Pancreas (tissue), 10 donors: ENCODE measurements around the gene FAM20A. TPM values are rescaled to one million over a fixed set of nuclear protein-coding genes. Genes with fewer than 3 reads are reported as not detected.

Source experiments
- ATAC-seq, 4 donors: fragments of 200-7000 bp; cut with Tn5 transposase; one replicate each; pipeline versions ENCODE4 v1.8.0 to v1.9.1; 2020; ENCODE audit warnings: mild to moderate bottlenecking in 4 of 4, moderate library complexity in 4 of 4
- DNase-seq, 6 donors: peaks; one replicate each; pipeline ENCODE4 v3.0.0-alpha.2; 2020
- FAIRE-seq: peaks from 2 replicates; lab custom pipeline; 2012; peaks lifted over from hg19 to GRCh38; lab: Jason Lieb, UNC
- H3K27ac ChIP-seq, 4 donors: fragments of 200-600 bp; sonication (generic); 1 replicate in 3 of 4; 2 replicates in 1 of 4; pipeline versions ENCODE4 v1.5.0 to v1.8.0; 2020
- H3K27me3 ChIP-seq, 4 donors: fragments of 200-600 bp; one replicate each; pipeline ENCODE4 v1.8.0; 2021
- H3K36me3 ChIP-seq, 3 donors: fragments of 200-600 bp; sonication (generic) in 1 of 3; one replicate each; pipeline versions ENCODE4 v1.5.0 to v1.8.0; 2020 to 2021
- H3K4me1 ChIP-seq, 3 donors: fragments of 200-600 bp; one replicate each; pipeline ENCODE4 v1.8.0; 2021
- H3K4me3 ChIP-seq, 4 donors: fragments of 200-600 bp; sonication (generic) in 2 of 4; one replicate each; pipeline versions ENCODE4 v1.5.0 to v1.8.0; 2020 to 2021
- H3K9me3 ChIP-seq, 4 donors: fragments of 200-600 bp; one replicate each; pipeline ENCODE4 v1.8.0; 2021
- WGBS, 2 donors: extraction: QIAGEN DNeasy Blood & Tissue Kit; methylation state at CpG; one replicate each; pipeline ENCODE4 v1.1.7; 2013; 5-methylcytosine and 5-hydroxymethylcytosine counted together
- intact Hi-C, 3 donors: fragments of 100-400 bp; cut with DNase I; formaldehyde crosslinking; loops; one replicate each; pipeline versions ENCODE4 v1.11.1 to v1.14.2; 2022
- polyA plus RNA-seq, 2 donors: library from polyadenylated mRNA; stranded (reverse); fragments of 200-250 nt; gene quantifications; one replicate each; pipeline ENCODE4 v1.2.3, GENCODE V29; 2013
- total RNA-seq, 6 donors: library from RNA; stranded (reverse); fragmentation: NEBNext Ultra II Directional in 4 of 6; extraction: Animal tissue kit (Norgen Biotek cat#: 25700) in 4 of 6; gene quantifications; one replicate each; pipeline versions ENCODE4 v1.2.1 to v1.2.4, GENCODE V29; 2021 to 2023
- TF ChIP-seq, protein P1 (sequence below), 4 donors: fragments of 200-600 bp; sonication (generic) in 3 of 4; IDR thresholded peaks; one replicate each; pipeline versions ENCODE4 v1.5.0 to v1.8.0; 2021; ENCODE audit warnings: antibody characterized with exemption in 4 of 4
- donor health status: healthy with polysubstance abuse.
- donor health status: DM: no; HTN: no; CAD: no; lungs with moderate emphysema.
- donor health status: DM: no; HTN: no; CAD: no.
- donor health status: control.
- donor health status: control.
- donor health status: Bipolar disorder and iron deficiency.
- donor health status: DM: yes; HTN: yes; CAD: no.
- donor health status: DM: no; HTN: no; CAD: no.
- donor health status: DM: no; HTN: no; CAD: no.
- donor health status: DM: yes; HTN: yes; CAD: no.

FAM20A gene
- 1 to 10 TPM in 4 of 6 donors, under 1 TPM in 2; 0.46 to 9.0 (median 1.9) TPM for total RNA-seq
- polyA plus RNA-seq: 1 to 10 TPM; 5.1 to 8.0 TPM

DNA sequence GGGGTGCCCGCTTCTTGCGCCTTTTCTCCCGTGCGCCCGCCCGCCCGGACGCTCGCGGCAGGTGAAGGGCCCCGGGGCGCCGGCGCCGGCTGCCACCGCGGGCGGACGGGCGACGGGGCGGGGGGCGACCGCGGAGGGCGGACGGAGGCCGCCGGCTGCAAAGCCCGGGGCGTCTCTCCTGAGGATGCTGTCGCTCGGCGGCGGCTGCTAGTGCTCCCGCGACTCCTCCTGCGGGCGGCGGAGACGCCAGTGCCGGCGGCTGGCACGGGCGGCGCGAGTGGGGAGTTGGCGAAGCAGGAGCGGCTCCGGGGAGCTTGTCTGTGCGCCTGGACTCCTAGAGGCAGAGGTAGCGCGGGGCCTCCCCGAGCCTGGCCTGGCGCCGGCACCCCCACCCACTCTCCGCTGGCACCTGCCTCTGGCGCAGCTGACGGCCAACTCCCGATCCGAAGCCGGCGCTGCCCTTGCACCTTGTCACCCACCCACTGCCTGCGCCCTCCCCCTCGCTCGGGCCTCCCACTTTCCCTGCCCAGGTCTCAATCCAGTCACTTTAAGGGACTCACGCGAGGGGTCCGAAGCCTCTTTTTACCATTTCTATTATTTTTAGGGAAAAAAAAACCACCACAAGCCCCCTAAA is at the start of gene FAM20A:
FAM20A (minus strand) TSS at position 437 of the 634 bp plus-strand sequence. CDS start 701 bp downstream, outside the sequence.
- no peak for FAIRE-seq

DNA sequence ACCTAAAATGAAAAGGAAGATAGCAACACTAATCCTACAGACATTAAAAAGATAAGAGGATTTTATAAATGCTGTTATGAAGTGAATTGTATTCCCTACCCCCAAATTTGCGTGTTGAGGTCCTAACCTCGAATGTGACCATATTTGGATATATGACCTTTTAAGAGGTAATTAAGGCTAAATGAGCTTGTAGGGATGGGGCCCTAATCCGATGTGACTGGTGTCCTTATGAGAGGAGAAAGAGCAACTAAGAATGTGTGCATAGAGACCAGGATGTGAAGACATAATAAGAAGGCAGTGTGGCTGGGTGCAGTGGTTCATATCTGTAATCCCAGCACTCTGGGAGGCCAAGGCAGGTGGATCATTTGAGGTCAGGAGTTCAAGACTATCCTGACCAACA is 48.2 kb upstream of the FAM20A start:
- H3K4me1 ChIP-seq: no peaks in the 10 kb centered on the region
- H3K27me3 ChIP-seq: no peaks in the 10 kb centered on the region
- WGBS, 2 donors: 69 to 84% methylated on average over 3 of the region's 3 CpGs
- FAIRE-seq: no peak
- no peak overlapping the region for H3K27ac ChIP-seq
- no peak for DNase-seq
- no peaks in the 10 kb centered on the region for H3K9me3 ChIP-seq
- no peaks in the 10 kb centered on the region for H3K36me3 ChIP-seq
- no peak overlapping the region for H3K4me3 ChIP-seq
- intact Hi-C loops: no loop called here
- ATAC-seq: no peak
- TF ChIP-seq, protein P1, sequence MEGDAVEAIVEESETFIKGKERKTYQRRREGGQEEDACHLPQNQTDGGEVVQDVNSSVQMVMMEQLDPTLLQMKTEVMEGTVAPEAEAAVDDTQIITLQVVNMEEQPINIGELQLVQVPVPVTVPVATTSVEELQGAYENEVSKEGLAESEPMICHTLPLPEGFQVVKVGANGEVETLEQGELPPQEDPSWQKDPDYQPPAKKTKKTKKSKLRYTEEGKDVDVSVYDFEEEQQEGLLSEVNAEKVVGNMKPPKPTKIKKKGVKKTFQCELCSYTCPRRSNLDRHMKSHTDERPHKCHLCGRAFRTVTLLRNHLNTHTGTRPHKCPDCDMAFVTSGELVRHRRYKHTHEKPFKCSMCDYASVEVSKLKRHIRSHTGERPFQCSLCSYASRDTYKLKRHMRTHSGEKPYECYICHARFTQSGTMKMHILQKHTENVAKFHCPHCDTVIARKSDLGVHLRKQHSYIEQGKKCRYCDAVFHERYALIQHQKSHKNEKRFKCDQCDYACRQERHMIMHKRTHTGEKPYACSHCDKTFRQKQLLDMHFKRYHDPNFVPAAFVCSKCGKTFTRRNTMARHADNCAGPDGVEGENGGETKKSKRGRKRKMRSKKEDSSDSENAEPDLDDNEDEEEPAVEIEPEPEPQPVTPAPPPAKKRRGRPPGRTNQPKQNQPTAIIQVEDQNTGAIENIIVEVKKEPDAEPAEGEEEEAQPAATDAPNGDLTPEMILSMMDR (IDR thresholded peaks at IDR 0.05): no peak

More for the DNA sequence above, at the start of gene FAM20A:
- Histone ChIP-seq H3K27ac (peak within 1 kb of the TSS in 2 of 4 donors; percentile 55 to 67), H3K36me3 (no peaks in the 10 kb centered on the region), H3K27me3 (no peaks in the 10 kb centered on the region), H3K9me3 (no peaks in the 10 kb centered on the region), H3K4me1 (no peaks in the 10 kb centered on the region), H3K4me3 (peak within 1 kb of the TSS; percentile 35 to 65 (median 40))
- DNase-seq (peak; percentile 29 to 84 (median 52)), ATAC-seq (peak; percentile 50 to 76 (median 54))
- TF ChIP-seq, protein P1 (IDR thresholded peaks at IDR 0.05): no peak
- intact Hi-C loops: no loop called here
- 0 to 1% methylated on average over 32 to 69 of the region's 69 CpGs for WGBS, 2 donors

DNA sequence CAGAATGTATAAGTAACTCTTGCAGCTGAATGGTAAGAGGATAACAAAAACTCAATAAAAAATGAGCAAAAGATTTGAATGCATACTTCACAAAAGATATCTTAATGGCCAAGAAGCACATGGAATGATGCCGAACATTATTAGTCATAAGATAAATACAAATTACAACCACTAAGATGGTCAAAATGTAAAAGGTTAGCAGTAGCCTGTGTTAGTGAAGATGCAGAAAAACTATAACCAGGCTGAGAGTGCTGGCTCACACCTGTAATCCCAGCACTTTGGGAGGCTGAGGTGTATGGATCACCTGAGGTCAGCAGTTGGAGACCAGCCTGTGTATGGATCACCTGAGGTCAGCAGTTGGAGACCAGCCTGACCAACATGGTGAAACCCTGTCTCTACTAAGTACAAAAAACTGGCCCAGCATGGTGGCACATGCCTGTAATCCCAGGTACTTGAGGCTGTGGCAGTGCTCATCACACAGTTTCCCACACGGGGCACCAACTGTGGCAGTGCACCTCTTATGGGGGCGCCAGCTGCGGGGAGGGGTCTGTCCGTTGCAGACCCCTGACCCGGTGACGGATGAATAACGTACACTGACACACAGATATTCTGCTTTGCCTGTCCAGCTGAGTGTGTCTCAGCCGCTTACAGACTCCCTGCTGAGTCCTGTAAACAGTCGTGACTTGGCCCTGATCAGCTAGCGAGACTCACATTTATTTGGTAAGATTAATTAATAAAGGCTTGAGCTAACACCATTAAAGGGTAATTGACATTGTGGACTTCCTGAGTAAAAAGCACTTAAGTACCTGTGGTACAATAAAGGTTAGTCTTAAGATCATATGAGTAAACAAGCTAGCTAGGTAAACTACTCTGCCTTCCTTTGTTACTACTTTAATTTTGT is 45.7 kb upstream of the FAM20A start:
- ATAC-seq: peak in 1 of 4 donors; percentile 44

DNA sequence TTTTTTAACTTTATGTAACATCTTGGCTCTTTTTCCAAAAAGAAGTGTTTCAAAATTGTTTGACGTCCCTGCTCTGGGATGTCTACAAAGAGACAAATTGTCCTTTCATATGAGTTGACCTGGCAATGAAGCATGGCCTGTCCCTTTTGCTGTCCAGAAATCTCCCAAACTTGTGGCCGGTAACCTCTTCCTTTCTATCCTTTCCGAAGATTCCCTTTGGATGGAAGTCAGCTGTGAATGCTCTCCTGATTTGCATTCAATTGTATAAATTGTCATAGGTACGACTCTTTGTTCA is 40.9 kb upstream of the FAM20A start:
- TF ChIP-seq, protein P1 (IDR thresholded peaks at IDR 0.05): no peak
- no peak for ATAC-seq
- WGBS, 2 donors: 71 to 82% methylated on average over 4 of the region's 4 CpGs

More for the DNA sequence above, 45.7 kb upstream of the FAM20A start:
- DNase-seq (no peak), FAIRE-seq (no peak)
- H3K9me3 ChIP-seq: no peaks in the 10 kb centered on the region
- no peak overlapping the region for H3K4me3 ChIP-seq
- H3K27ac ChIP-seq: no peak overlapping the region
- no peaks in the 10 kb centered on the region for H3K27me3 ChIP-seq
- H3K36me3 ChIP-seq: no peaks in the 10 kb centered on the region
- TF ChIP-seq, protein P1 (IDR thresholded peaks at IDR 0.05): no peak
- WGBS, 2 donors: 69 to 74% methylated on average over 11 of the region's 11 CpGs
- H3K4me1 ChIP-seq: no peaks in the 10 kb centered on the region
- intact Hi-C loops: no loop called here

More for the DNA sequence above, 40.9 kb upstream of the FAM20A start:
- no peak overlapping the region for H3K4me3 ChIP-seq
- intact Hi-C loops: no loop called here
- no peaks in the 10 kb centered on the region for H3K36me3 ChIP-seq
- H3K27me3 ChIP-seq: no peaks in the 10 kb centered on the region
- H3K27ac ChIP-seq: no peak overlapping the region
- DNase-seq: no peak
- no peaks in the 10 kb centered on the region for H3K9me3 ChIP-seq
- no peaks in the 10 kb centered on the region for H3K4me1 ChIP-seq
- FAIRE-seq: no peak
